HEK293T (cell line): ENCODE data around the gene SMAD5.

Source experiments
- CTCF ChIA-PET: fragments of 350-600 bp; formaldehyde crosslinking; extraction: SDS; loops from one replicate; lab custom pipeline; 2021; ENCODE audit warnings: antibody characterized with exemption, inconsistent platforms; lab: Yijun Ruan, JAX
- POLR2A ChIA-PET: fragments of 350-600 bp; formaldehyde crosslinking; extraction: SDS; loops from one replicate; lab custom pipeline; 2020; ENCODE audit warnings: antibody characterized with exemption, inconsistent platforms; lab: Yijun Ruan, JAX
- DNase-seq: peaks from one replicate; pipeline ENCODE4 v3.0.0; 2012; ENCODE audit warnings: mixed read lengths; ENCODE audit errors: extremely low spot score
- ARNT ChIP-seq: fragments of 450-650 bp; IDR thresholded peaks from 2 replicates; pipeline ENCODE4 v1.6.1; 2017; ENCODE audit warnings: mild to moderate bottlenecking
- BHLHE40 ChIP-seq: fragments of 450-650 bp; IDR thresholded peaks from 2 replicates; pipeline ENCODE4 v1.6.1; 2016; ENCODE audit warnings: mild to moderate bottlenecking, moderate library complexity, borderline replicate concordance
- CTBP1 ChIP-seq: fragments of 450-650 bp; IDR thresholded peaks from 2 replicates; pipeline ENCODE4 v1.6.1; 2016; ENCODE audit warnings: borderline replicate concordance
- ELF4 ChIP-seq: fragments of 450-650 bp; IDR thresholded peaks from 2 replicates; pipeline ENCODE4 v1.6.1; 2017; ENCODE audit warnings: antibody characterized with exemption
- FOXA1 ChIP-seq: fragments of 450-650 bp; IDR thresholded peaks from 2 replicates; pipeline ENCODE4 v1.6.1; 2016; ENCODE audit warnings: mild to moderate bottlenecking
- FOXK2 ChIP-seq: fragments of 450-650 bp; IDR thresholded peaks from 2 replicates; pipeline ENCODE4 v1.6.1; 2016; ENCODE audit warnings: mild to moderate bottlenecking
- FOXM1 ChIP-seq: fragments of 450-650 bp; IDR thresholded peaks from 2 replicates; pipeline ENCODE4 v1.6.1; 2017; ENCODE audit warnings: mild to moderate bottlenecking, borderline replicate concordance
- HDGF ChIP-seq: fragments of 450-650 bp; IDR thresholded peaks from 2 replicates; pipeline ENCODE4 v1.6.1; 2017; ENCODE audit warnings: antibody characterized with exemption, borderline replicate concordance
- L3MBTL2 ChIP-seq: fragments of 450-650 bp; conservative IDR thresholded peaks from 2 replicates; pipeline ENCODE4 v1.6.1; 2016; ENCODE audit warnings: mild to moderate bottlenecking
- LEF1 ChIP-seq: fragments of 450-650 bp; IDR thresholded peaks from 2 replicates; pipeline ENCODE4 v1.6.1; 2017; ENCODE audit warnings: mild to moderate bottlenecking, borderline replicate concordance
- NFRKB ChIP-seq: fragments of 450-650 bp; IDR thresholded peaks from 2 replicates; pipeline ENCODE4 v1.6.1; 2016; ENCODE audit warnings: mild to moderate bottlenecking, moderate library complexity
- SP1 ChIP-seq: fragments of 450-650 bp; IDR thresholded peaks from 2 replicates; pipeline ENCODE4 v1.6.1; 2017
- SUZ12 ChIP-seq: fragments of 450-650 bp; IDR thresholded peaks from 2 replicates; pipeline ENCODE4 v1.6.1; 2016; ENCODE audit warnings: mild to moderate bottlenecking
- TARDBP ChIP-seq: fragments of 450-650 bp; IDR thresholded peaks from 2 replicates; pipeline ENCODE4 v1.6.1; 2016
- ZNF384 ChIP-seq: fragments of 450-650 bp; IDR thresholded peaks from 2 replicates; pipeline ENCODE4 v1.6.1; 2016
- TF ChIP-seq, protein P1 (sequence below): fragments of 450-650 bp; IDR thresholded peaks from 2 replicates; pipeline ENCODE4 v1.6.1; 2016

The SMAD5 gene

DNA sequence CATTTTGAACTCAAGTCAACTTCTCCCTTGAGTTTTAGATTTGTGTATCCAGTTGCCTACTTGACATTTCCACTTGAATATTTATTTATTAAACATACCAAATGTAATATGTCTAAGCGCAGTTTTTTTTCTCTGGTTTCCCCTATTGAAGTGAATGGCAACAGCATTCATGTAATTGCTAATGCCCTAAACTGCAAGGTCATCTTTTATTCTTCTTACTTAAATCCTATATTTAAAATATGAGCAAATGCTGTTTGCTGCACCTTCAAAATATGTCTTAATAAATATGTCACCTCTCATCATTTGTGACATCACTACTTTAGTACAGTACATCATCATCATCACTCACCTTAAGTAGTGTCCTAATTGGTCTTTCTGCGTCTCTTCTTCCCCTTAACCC, 22.4 kb downstream of the SMAD5 start:
- POLR2A ChIA-PET = no interaction called here
- CTCF ChIA-PET = no interaction called here
- no peak for DNase-seq
- TF ChIP-seq, protein P1, sequence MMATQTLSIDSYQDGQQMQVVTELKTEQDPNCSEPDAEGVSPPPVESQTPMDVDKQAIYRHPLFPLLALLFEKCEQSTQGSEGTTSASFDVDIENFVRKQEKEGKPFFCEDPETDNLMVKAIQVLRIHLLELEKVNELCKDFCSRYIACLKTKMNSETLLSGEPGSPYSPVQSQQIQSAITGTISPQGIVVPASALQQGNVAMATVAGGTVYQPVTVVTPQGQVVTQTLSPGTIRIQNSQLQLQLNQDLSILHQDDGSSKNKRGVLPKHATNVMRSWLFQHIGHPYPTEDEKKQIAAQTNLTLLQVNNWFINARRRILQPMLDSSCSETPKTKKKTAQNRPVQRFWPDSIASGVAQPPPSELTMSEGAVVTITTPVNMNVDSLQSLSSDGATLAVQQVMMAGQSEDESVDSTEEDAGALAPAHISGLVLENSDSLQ = no peak
- TF ChIP-seq BHLHE40 (no peak), ARNT (no peak), HDGF (no peak), ZNF384 (no peak), SP1 (no peak), L3MBTL2 (no peak), SUZ12 (no peak), LEF1 (no peak), ELF4 (no peak), TARDBP (no peak), FOXM1 (no peak), FOXA1 (no peak), CTBP1 (no peak), FOXK2 (no peak)

DNA sequence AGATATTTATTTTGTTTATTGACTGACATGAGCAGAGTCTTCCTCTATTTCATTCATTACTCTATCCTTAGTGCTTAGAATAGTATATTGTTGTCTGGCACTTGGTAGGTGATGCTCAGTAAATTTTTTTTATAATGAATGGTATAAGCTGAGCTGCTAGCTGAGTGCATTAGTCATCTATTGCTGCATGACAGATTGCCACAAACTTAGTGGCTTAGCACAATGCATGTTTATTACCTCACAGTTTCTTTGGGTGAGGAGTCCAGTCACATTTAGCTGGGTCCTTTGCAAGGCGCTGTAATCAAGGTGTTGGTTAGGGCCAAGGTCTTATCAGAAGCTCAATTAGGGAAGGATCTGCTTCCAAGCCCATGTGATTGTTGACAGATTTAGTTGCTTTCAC, 23.1 kb downstream of the SMAD5 start:
- POLR2A ChIA-PET = no interaction called here
- CTCF ChIA-PET = no interaction called here
- TF ChIP-seq ELF4 (no peak), LEF1 (no peak)
- DNase-seq = no peak

DNA sequence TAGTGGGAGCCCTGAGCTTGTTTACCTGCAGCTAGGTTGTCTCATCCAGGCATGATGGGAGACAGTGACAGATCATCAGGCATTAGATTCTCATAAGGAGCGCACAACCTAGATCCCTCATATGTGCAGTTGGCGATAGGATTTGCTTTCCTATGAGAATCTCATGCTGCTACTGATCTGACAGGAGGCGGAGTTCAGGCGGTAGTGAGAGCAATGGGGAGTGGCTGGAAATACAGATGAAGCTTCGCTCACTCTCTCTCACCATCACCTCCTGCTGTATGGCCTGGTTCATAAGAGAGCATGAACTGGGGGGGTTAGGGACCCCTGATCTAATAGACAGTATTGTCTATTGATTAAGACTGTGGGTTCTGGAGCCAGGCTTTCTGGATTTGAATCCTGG, 24.9 kb downstream of the SMAD5 start:
- CTCF ChIA-PET = interaction anchor here (0.5 kb wide), 1 partner anchor 15 kb away, joined by 3 read pairs; no protein-coding TSS in a partner anchor
- TF ChIP-seq LEF1 = no peak
- TF ChIP-seq SP1 = no peak
- TF ChIP-seq TARDBP = no peak
- TF ChIP-seq FOXM1 = no peak
- no peak for TF ChIP-seq ARNT
- TF ChIP-seq HDGF = no peak
- TF ChIP-seq L3MBTL2 = no peak
- TF ChIP-seq, protein P1 = no peak
- no peak for TF ChIP-seq FOXK2
- TF ChIP-seq NFRKB = no peak
- no peak for TF ChIP-seq FOXA1
- TF ChIP-seq BHLHE40 = no peak
- TF ChIP-seq SUZ12 = no peak
- no peak for TF ChIP-seq CTBP1
- TF ChIP-seq ZNF384 = no peak
- no peak for DNase-seq

DNA sequence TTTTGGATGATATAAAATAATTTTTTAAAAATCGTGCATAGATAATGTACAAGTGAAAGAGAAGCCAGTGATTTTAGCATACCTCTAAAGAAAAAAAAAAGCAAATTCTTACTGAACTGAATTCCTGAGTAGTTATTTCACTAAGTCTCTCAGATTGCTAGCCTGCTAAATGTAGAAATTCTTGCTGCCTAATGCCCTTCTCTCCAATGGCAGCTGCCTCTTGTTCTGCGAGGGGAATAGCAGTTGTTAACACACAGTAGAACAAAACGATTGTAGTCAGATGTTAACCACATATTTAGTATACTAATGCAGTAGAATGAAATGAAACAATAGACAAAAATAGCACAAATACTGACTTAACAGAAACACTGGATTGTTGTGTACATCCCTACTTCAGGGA, 26.8 kb downstream of the SMAD5 start:
- TF ChIP-seq ARNT (no peak), FOXK2 (no peak), SP1 (no peak)
- TF ChIP-seq, protein P1 = no peak
- POLR2A ChIA-PET = no interaction called here
- DNase-seq = no peak
- CTCF ChIA-PET = interaction anchor here (0.7 kb wide), 1 partner anchor 271 kb away, joined by 9 read pairs; no protein-coding TSS in a partner anchor

More for the DNA sequence above, 24.9 kb downstream of the SMAD5 start:
- POLR2A ChIA-PET = no interaction called here

DNA sequence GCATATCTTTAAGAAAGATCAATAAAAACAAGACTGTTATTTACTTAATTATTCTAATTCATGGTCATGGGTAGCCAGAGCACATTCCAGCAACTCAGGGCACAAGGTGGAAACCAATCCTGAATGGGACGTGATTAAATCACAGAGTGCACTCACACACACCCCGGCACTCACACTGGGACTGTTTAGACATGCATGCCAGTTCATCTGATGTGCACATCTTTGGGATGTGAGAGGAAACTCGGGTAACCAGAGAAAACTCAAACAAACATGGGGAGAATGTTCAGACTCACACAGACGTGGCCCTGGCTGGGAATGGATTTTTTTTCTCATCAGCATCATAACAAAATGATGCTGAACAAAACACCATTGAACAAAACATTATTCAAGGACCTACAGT, 29.4 kb downstream of the SMAD5 start:
- POLR2A ChIA-PET = no interaction called here

DNA sequence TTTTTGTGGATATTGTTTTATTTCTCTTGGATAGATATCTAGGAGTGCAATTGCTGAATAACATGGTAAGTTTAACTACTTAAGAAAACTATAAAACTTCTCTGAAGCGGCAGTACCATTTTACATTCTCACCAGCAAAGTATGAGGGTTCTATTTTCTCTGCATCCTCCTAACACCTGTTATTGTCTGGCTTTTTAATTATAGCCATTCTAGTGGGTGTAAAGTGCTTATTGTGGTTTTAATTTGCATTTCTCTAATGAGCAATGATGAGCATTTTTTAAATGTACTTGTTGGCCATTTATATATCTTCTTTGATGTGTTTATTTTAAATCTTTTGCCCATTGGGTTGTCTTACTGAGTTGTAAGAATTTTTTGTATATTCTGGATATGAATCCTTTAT, 31.6 kb downstream of the SMAD5 start:
- POLR2A ChIA-PET = no interaction called here

More for the DNA sequence above, 29.4 kb downstream of the SMAD5 start:
- DNase-seq = no peak
- CTCF ChIA-PET = interaction anchor here (0.7 kb wide), 1 partner anchor 599 kb away, joined by 3 read pairs; no protein-coding TSS in a partner anchor
- no peak for TF ChIP-seq ELF4
- TF ChIP-seq NFRKB = no peak

More for the DNA sequence above, 31.6 kb downstream of the SMAD5 start:
- no peak for DNase-seq
- TF ChIP-seq TARDBP (no peak), NFRKB (no peak), HDGF (no peak), SUZ12 (no peak), FOXA1 (no peak), BHLHE40 (no peak), SP1 (no peak), ZNF384 (no peak), CTBP1 (no peak)
- TF ChIP-seq, protein P1 = no peak
- CTCF ChIA-PET = no interaction called here
